DOHH2 (cell line): ENCODE measurements around the gene SORBS2.

Source experiments
- CTCF ChIP-seq: fragments of 200-600 bp; sonication (generic); IDR thresholded peaks from one replicate; pipeline ENCODE4 v1.5.1; 2014; ENCODE audit warnings: antibody characterized with exemption, mild to moderate bottlenecking, low read depth, low read length; ENCODE audit not compliant: poor library complexity, severe bottlenecking
- EZH2phosphoT487 ChIP-seq: fragments of 200-600 bp; sonication (generic); IDR thresholded peaks from 2 replicates; pipeline ENCODE4 v1.6.1; 2017; ENCODE audit warnings: borderline replicate concordance, mild to moderate bottlenecking, antibody characterized with exemption, low read length, moderate library complexity, mixed read lengths

- TF ChIP-seq CTCF, result no peak
- no peak for TF ChIP-seq EZH2phosphoT487
Measured at GRCh38 chr4:185638548-185639301, 173.3 kb downstream of the SORBS2 start.
